Raji (cell line): Measurements from ENCODE around the gene PRICKLE2.

Source experiments
- POLR2A ChIP-seq: IDR thresholded peaks from 2 replicates; pipeline ENCODE4 v1.6.1; 2011; ENCODE audit warnings: low read depth, low read length, control low read depth; ENCODE audit not compliant: insufficient read depth

The PRICKLE2 gene

GRCh38 chr3:64081235-64081630 is 144.0 kb downstream of the PRICKLE2 start:
- TF ChIP-seq POLR2A = no peak

GRCh38 chr3:64080616-64081234 is 144.5 kb downstream of the PRICKLE2 start:
- TF ChIP-seq POLR2A = no peak

GRCh38 chr3:64079369-64080150 is 145.7 kb downstream of the PRICKLE2 start:
- TF ChIP-seq POLR2A = no peak

- no peak for TF ChIP-seq POLR2A
These were observed 146.3 kb downstream of the PRICKLE2 start for GRCh38 chr3:64078966-64079365.

- no peak for TF ChIP-seq POLR2A
These were observed 150.2 kb downstream of the PRICKLE2 start for GRCh38 chr3:64074895-64075679.

- TF ChIP-seq POLR2A = no peak
These were observed 151.2 kb downstream of the PRICKLE2 start for GRCh38 chr3:64074060-64074459.

- no peak for TF ChIP-seq POLR2A
These were observed 152.0 kb downstream of the PRICKLE2 start for GRCh38 chr3:64073158-64073761.

GRCh38 chr3:64072126-64072525 is 153.1 kb downstream of the PRICKLE2 start:
- no peak for TF ChIP-seq POLR2A

GRCh38 chr3:64070704-64071103 is 154.6 kb downstream of the PRICKLE2 start:
- TF ChIP-seq POLR2A = no peak

GRCh38 chr3:64067506-64068346 is 157.5 kb downstream of the PRICKLE2 start:
- no peak for TF ChIP-seq POLR2A

GRCh38 chr3:64064804-64065203 is 160.5 kb downstream of the PRICKLE2 start:
- TF ChIP-seq POLR2A = no peak

GRCh38 chr3:64063983-64064438 is 161.3 kb downstream of the PRICKLE2 start:
- no peak for TF ChIP-seq POLR2A

GRCh38 chr3:64063207-64063982 is 161.9 kb downstream of the PRICKLE2 start:
- TF ChIP-seq POLR2A = no peak

GRCh38 chr3:64061628-64062027 is 163.6 kb downstream of the PRICKLE2 start:
- TF ChIP-seq POLR2A = no peak

- TF ChIP-seq POLR2A = no peak
These were observed 165.6 kb downstream of the PRICKLE2 start for GRCh38 chr3:64059484-64060175.
